HCT116 (cell line): ENCODE measurements around the gene THADA. TPM values are rescaled to one million over a fixed set of nuclear protein-coding genes. Genes with fewer than 3 reads are reported as not detected.

Source experiments
- ATAC-seq: fragments of 200-7000 bp; cut with Tn5 transposase; 2 replicates; pipeline ENCODE4 v1.9.1; 2020; ENCODE audit warnings: mild to moderate bottlenecking, moderate library complexity
- BruUV-seq: library from RNA; stranded (reverse); fragments of 400-500 nt; replicated peaks from 2 replicates; lab custom pipeline; 2021; lab: Mats Ljungman, UMichigan
- CTCF ChIA-PET: fragments of 300-600 bp; sonication (Branson Sonifier 250); formaldehyde crosslinking; loops from one replicate; lab custom pipeline; 2021; ENCODE audit warnings: antibody characterized with exemption; lab: Charles Lee
- POLR2A ChIA-PET: fragments of 300-600, 350-600 bp; sonication (Branson Sonifier 250); formaldehyde crosslinking; loops from one replicate; lab custom pipeline; 2021; ENCODE audit warnings: antibody characterized with exemption; lab: Charles Lee
- RAD21 ChIA-PET, 2 experiments: fragments of 300-600 bp; sonication (Branson Sonifier 250); formaldehyde crosslinking; loops; one replicate each; lab custom pipeline; 2023; ENCODE audit warnings: low total read pairs in 2 of 2; ENCODE audit not compliant: uncharacterized antibody in 2 of 2, unreplicated experiment in 2 of 2, low non-redundant PET in 1 of 2; lab: Charles Lee
- DNase-seq: peaks from one replicate; pipeline ENCODE4 v3.0.0-alpha.2; 2010; ENCODE audit warnings: low read depth, low spot score
- H2AFZ ChIP-seq: fragments of 200-600 bp; shearing (Covaris generic), sonication (generic); 2 replicates; pipeline ENCODE4 v1.6.1; 2017; ENCODE audit warnings: low read depth, mixed run types, mixed read lengths, antibody characterized with exemption, low read length; ENCODE audit not compliant: poor library complexity, severe bottlenecking
- H3K27ac ChIP-seq: 2 replicates; pipeline ENCODE4 v1.5.1; 2012; ENCODE audit warnings: low read depth, low read length
- H3K27me3 ChIP-seq: fragments of 200-600 bp; sonication (generic); 2 replicates; pipeline ENCODE4 v1.6.1; 2016; ENCODE audit warnings: mixed run types, low read length, mixed read lengths; ENCODE audit not compliant: insufficient read depth
- H3K36me3 ChIP-seq, 2 experiments: fragments of 200-500 bp in 1 of 2; fragments of 200-600 bp in 1 of 2; sonication (Bioruptor generic) in 1 of 2; sonication (generic) in 1 of 2; 2 replicates each; pipeline versions ENCODE4 v1.5.1 to v1.6.1; 2014 to 2016; ENCODE audit warnings: low read length in 2 of 2, inconsistent platforms in 1 of 2, mixed read lengths in 1 of 2, mixed run types in 1 of 2; ENCODE audit not compliant: insufficient read depth in 2 of 2, control insufficient read depth in 1 of 2
- H3K4me1 ChIP-seq, 2 experiments: fragments of 200-600 bp in 1 of 2; sonication (generic) in 1 of 2; 2 replicates each; pipeline versions ENCODE4 v1.5.1 to v1.6.1; 2012 to 2017; ENCODE audit warnings: low read length in 2 of 2, inconsistent platforms in 1 of 2, mild to moderate bottlenecking in 1 of 2, mixed read lengths in 1 of 2, mixed run types in 1 of 2, moderate library complexity in 1 of 2; ENCODE audit not compliant: insufficient read depth in 2 of 2, control insufficient read depth in 1 of 2
- H3K4me2 ChIP-seq: fragments of 200-600 bp; sonication (generic); 2 replicates; pipeline ENCODE4 v1.6.1; 2017; ENCODE audit warnings: mixed run types, low read length, mixed read lengths
- H3K4me3 ChIP-seq, 2 experiments: fragments of 200-600 bp in 1 of 2; sonication (generic) in 1 of 2; replicated peaks in 1 of 2; 2 replicates each; pipeline ENCODE4 v1.5.1; 2011 to 2016; ENCODE audit warnings: low read length in 2 of 2, control low read depth in 1 of 2, low read depth in 1 of 2, mild to moderate bottlenecking in 1 of 2, mixed read lengths in 1 of 2, mixed run types in 1 of 2
- H3K79me2 ChIP-seq: fragments of 200-600 bp; sonication (generic); 2 replicates; pipeline ENCODE4 v1.6.1; 2017; ENCODE audit warnings: mild to moderate bottlenecking, mixed run types, low read length, moderate library complexity, mixed read lengths; ENCODE audit not compliant: insufficient read depth
- H3K9ac ChIP-seq: fragments of 200-600 bp; sonication (generic); 2 replicates; pipeline ENCODE4 v1.6.1; 2016; ENCODE audit warnings: low read length, mixed read lengths
- H3K9me2 ChIP-seq: fragments of 200-600 bp; sonication (generic), shearing (Covaris generic); 2 replicates; pipeline ENCODE4 v1.6.1; 2017; ENCODE audit warnings: mixed run types, mild to moderate bottlenecking, moderate library complexity; ENCODE audit not compliant: insufficient read depth
- H3K9me3 ChIP-seq, 2 experiments: fragments of 200-500 bp in 1 of 2; fragments of 200-600 bp in 1 of 2; sonication (Bioruptor generic) in 1 of 2; sonication (generic) in 1 of 2; 2 replicates each; pipeline ENCODE4 v1.6.1; 2014 to 2017; ENCODE audit warnings: low read length in 2 of 2, mixed read lengths in 2 of 2, inconsistent platforms in 1 of 2, low read depth in 1 of 2, mild to moderate bottlenecking in 1 of 2, mixed run types in 1 of 2, moderate library complexity in 1 of 2; ENCODE audit not compliant: control insufficient read depth in 1 of 2, insufficient read depth in 1 of 2
- H4K20me1 ChIP-seq: fragments of 200-600 bp; sonication (generic), shearing (Covaris generic); 2 replicates; pipeline ENCODE4 v1.6.1; 2017; ENCODE audit warnings: mixed run types, mild to moderate bottlenecking, moderate library complexity; ENCODE audit not compliant: insufficient read depth
- ATF3 ChIP-seq: IDR thresholded peaks from 2 replicates; pipeline ENCODE4 v1.6.1; 2012
- CBX3 ChIP-seq: IDR thresholded peaks from 2 replicates; pipeline ENCODE4 v1.6.1; 2012; ENCODE audit warnings: low read depth
- CEBPB ChIP-seq: IDR thresholded peaks from 2 replicates; pipeline ENCODE4 v1.6.1; 2012; ENCODE audit warnings: low read depth
- CTCF ChIP-seq, 3 experiments: fragments of 200-600 bp in 1 of 3; sonication (generic) in 1 of 3; IDR thresholded peaks in 2 of 3; conservative IDR thresholded peaks in 1 of 3; 2 replicates each; pipeline ENCODE4 v1.5.1; 2012 to 2017; ENCODE audit warnings: low read depth in 2 of 3, low read length in 2 of 3, antibody characterized with exemption in 1 of 3, borderline replicate concordance in 1 of 3, control low read depth in 1 of 3, mild to moderate bottlenecking in 1 of 3, mixed read lengths in 1 of 3, mixed run types in 1 of 3, moderate library complexity in 1 of 3; ENCODE audit not compliant: insufficient read depth in 1 of 3
- EGR1 ChIP-seq: IDR thresholded peaks from 2 replicates; pipeline ENCODE4 v1.6.1; 2012; ENCODE audit warnings: low read depth
- ELF1 ChIP-seq: IDR thresholded peaks from 2 replicates; pipeline ENCODE4 v1.6.1; 2012; ENCODE audit warnings: low read depth, borderline replicate concordance
- EZH2 ChIP-seq: fragments of 200-600 bp; sonication (generic); IDR thresholded peaks from 2 replicates; pipeline ENCODE4 v1.6.1; 2017; ENCODE audit warnings: antibody characterized with exemption, mixed run types
- EZH2phosphoT487 ChIP-seq: fragments of 200-600 bp; IDR thresholded peaks from 2 replicates; pipeline ENCODE4 v1.6.1; 2018; ENCODE audit warnings: antibody characterized with exemption, borderline replicate concordance
- FOSL1 ChIP-seq: IDR thresholded peaks from 2 replicates; pipeline ENCODE4 v1.6.1; 2012; ENCODE audit warnings: low read depth
- MAX ChIP-seq: IDR thresholded peaks from 2 replicates; pipeline ENCODE4 v1.6.1; 2012
- POLR2A ChIP-seq: IDR thresholded peaks from 2 replicates; pipeline ENCODE4 v1.7.0; 2011; ENCODE audit warnings: borderline replicate concordance; ENCODE audit not compliant: insufficient read depth, insufficient read length; ENCODE audit errors: extremely low read depth
- POLR2AphosphoS5 ChIP-seq: IDR thresholded peaks from 2 replicates; pipeline ENCODE4 v1.6.1; 2011; ENCODE audit warnings: mild to moderate bottlenecking, low read depth, low read length, moderate library complexity
- RAD21 ChIP-seq: IDR thresholded peaks from 2 replicates; pipeline ENCODE4 v1.6.1; 2012; ENCODE audit warnings: low read depth, mild to moderate bottlenecking
- REST ChIP-seq: IDR thresholded peaks from 2 replicates; pipeline ENCODE4 v1.6.1; 2012; ENCODE audit warnings: low read depth
- SP1 ChIP-seq: IDR thresholded peaks from 2 replicates; pipeline ENCODE4 v1.6.1; 2012; ENCODE audit warnings: low read depth
- TCF7L2 ChIP-seq: IDR thresholded peaks from 2 replicates; pipeline ENCODE4 v1.7.0; 2011; ENCODE audit warnings: borderline replicate concordance, inconsistent platforms; ENCODE audit not compliant: insufficient read depth, insufficient read length; ENCODE audit errors: extremely low read depth
- YY1 ChIP-seq: IDR thresholded peaks from 2 replicates; pipeline ENCODE4 v1.6.1; 2011; ENCODE audit warnings: low read length, low read depth, moderate library complexity, mild to moderate bottlenecking; ENCODE audit not compliant: insufficient replicate concordance; ENCODE audit errors: extremely low read depth
- ZBTB33 ChIP-seq: IDR thresholded peaks from 2 replicates; pipeline ENCODE4 v1.6.1; 2011; ENCODE audit warnings: mild to moderate bottlenecking, low read length, moderate library complexity; ENCODE audit not compliant: insufficient replicate concordance; ENCODE audit errors: extremely low read depth
- ZFX ChIP-seq: fragments of 450-650 bp; IDR thresholded peaks from 2 replicates; pipeline ENCODE4 v1.6.1; 2017
- ZNF274 ChIP-seq: fragments of 200-500 bp; sonication (Bioruptor generic); IDR thresholded peaks from 2 replicates; pipeline ENCODE4 v1.6.1; 2014; ENCODE audit warnings: mild to moderate bottlenecking, low read depth, low read length, inconsistent platforms
- intact Hi-C: fragments of 100-400 bp; cut with micrococcal nuclease; formaldehyde crosslinking; loops from 2 replicates; pipeline ENCODE4 v1.10.0; 2022
- total RNA-seq: library from RNA; stranded (reverse); gene quantifications from one replicate; pipeline ENCODE4 v1.2.1, GENCODE V29; 2021; ENCODE audit not compliant: unreplicated experiment

Gene THADA
- total RNA-seq, 1 experiment from 2014 or later: 30.7 TPM

GRCh38 chr2:43480874-43481273 is 115.0 kb downstream of the THADA start:
- no TSS peak for BruUV-seq
- Histone ChIP-seq H3K4me3 (no peak overlapping the region), H3K27ac (no peak overlapping the region), H2AFZ (no peak overlapping the region), H3K9ac (no peak overlapping the region), H3K4me1 (peaks cover 0 to 3% of the 10 kb centered on the region in 2 experiments; a peak in 1 of 4 replicates), H3K79me2 (no peaks in the 10 kb centered on the region), H3K9me3 (no peaks in the 10 kb centered on the region), H3K36me3 (no peaks in the 10 kb centered on the region), H4K20me1 (no peaks in the 10 kb centered on the region), H3K4me2 (no peak overlapping the region), H3K27me3 (no peaks in the 10 kb centered on the region), H3K9me2 (no peaks in the 10 kb centered on the region)
- ATAC-seq: no peak
- RAD21 ChIA-PET: no interaction called here
- CTCF ChIA-PET: no interaction called here
- TF ChIP-seq CBX3: no peak
- TF ChIP-seq TCF7L2: no peak
- no peak for TF ChIP-seq ATF3
- no peak for TF ChIP-seq ELF1
- no peak for TF ChIP-seq CEBPB
- TF ChIP-seq MAX: no peak
- TF ChIP-seq RAD21: no peak
- TF ChIP-seq CTCF (IDR thresholded peaks at IDR 0.05 in 2 of 3, conservative IDR thresholded peaks at IDR 0.05 in 1 of 3; ENCODE audit: borderline replicate concordance in 1 of 3, insufficient read depth in 1 of 3, low read depth in 2 of 3, low read length in 2 of 3): no peak
- TF ChIP-seq ZFX: no peak
- TF ChIP-seq POLR2AphosphoS5: no peak
- no peak for TF ChIP-seq FOSL1
- TF ChIP-seq ZNF274: no peak
- no peak for TF ChIP-seq REST
- TF ChIP-seq EZH2phosphoT487: no peak
- TF ChIP-seq SP1: no peak
- TF ChIP-seq POLR2A: no peak
- no peak for TF ChIP-seq YY1
- no peak for TF ChIP-seq EZH2
- no peak for TF ChIP-seq ZBTB33
- TF ChIP-seq EGR1: no peak
- intact Hi-C loops: no loop called here
- DNase-seq: no peak
- POLR2A ChIA-PET: interaction anchor here (1.7 kb wide), 1 partner anchor 254 kb away, joined by 5 read pairs; the partner anchor contains the start of gene ZFP36L2
